D721Med (cell line): ENCODE data around the gene CYP3A7.
"Not testable (repeated sequence)": the region's sequence is repeated elsewhere in the genome, so short reads cannot be mapped to it uniquely, and the experiment has no call there.

ENCODE experiments used
- DNase-seq: peaks from one replicate; pipeline ENCODE4 v3.0.0; 2011; ENCODE audit warnings: low spot score; ENCODE audit not compliant: insufficient read length
- FAIRE-seq: peaks from 2 replicates; lab custom pipeline; 2011; peaks lifted over from hg19 to GRCh38; lab: Jason Lieb, UNC
- TF ChIP-seq, protein P1 (sequence below): IDR thresholded peaks from 2 replicates; pipeline ENCODE4 v1.5.1; 2012; ENCODE audit warnings: mild to moderate bottlenecking, control low read depth; ENCODE audit not compliant: insufficient read depth; ENCODE audit errors: missing control alignments

Gene CYP3A7

DNA sequence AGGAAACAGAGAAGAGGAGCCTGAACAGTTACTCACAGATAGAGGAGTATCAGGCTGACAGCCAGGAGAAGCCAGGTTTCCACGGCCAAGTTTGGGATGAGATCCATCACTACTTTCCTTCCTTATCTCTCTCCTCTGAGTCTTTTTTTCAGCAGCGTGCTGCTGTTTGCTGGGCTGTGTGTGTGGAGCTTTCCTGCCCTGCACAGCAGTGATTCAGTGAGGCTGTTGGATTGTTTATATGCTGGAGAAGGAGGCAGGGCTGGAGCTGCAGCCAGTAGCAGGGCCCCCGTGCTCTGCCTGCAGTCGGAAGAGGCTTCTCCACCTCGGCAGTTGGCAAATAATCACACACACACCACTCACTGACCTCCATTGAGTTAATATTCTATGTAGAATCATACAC, at the start of gene CYP3A7:
Gene CYP3A7, minus strand, starts transcription at position 210 of the 400 bp plus-strand sequence. Its CDS starts 103 bp downstream, at position 107.
- FAIRE-seq = no peak

DNA sequence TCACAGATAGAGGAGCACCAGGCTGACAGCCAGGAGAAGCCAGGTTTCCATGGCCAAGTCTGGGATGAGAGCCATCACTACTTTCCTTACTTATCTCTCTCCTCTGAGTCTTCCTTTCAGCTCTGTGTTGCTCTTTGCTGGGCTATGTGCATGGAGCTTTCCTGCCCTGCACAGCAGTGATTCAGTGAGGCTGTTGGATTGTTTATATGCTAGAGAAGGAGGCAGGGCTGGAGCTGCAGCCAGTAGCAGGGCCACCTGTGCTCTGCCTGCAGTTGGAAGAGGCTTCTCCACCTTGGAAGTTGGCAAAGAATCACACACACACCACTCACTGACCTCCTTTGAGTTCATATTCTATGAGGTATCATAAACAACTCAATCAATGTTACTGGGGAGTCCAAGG, 49.0 kb upstream of the CYP3A7 start, which contains the start of gene CYP3A4:
Gene CYP3A4, minus strand, starts transcription at position 178 of the 400 bp plus-strand sequence. Its CDS starts 103 bp downstream, at position 75.
- no peak for DNase-seq
- FAIRE-seq = no peak
- TF ChIP-seq, protein P1, sequence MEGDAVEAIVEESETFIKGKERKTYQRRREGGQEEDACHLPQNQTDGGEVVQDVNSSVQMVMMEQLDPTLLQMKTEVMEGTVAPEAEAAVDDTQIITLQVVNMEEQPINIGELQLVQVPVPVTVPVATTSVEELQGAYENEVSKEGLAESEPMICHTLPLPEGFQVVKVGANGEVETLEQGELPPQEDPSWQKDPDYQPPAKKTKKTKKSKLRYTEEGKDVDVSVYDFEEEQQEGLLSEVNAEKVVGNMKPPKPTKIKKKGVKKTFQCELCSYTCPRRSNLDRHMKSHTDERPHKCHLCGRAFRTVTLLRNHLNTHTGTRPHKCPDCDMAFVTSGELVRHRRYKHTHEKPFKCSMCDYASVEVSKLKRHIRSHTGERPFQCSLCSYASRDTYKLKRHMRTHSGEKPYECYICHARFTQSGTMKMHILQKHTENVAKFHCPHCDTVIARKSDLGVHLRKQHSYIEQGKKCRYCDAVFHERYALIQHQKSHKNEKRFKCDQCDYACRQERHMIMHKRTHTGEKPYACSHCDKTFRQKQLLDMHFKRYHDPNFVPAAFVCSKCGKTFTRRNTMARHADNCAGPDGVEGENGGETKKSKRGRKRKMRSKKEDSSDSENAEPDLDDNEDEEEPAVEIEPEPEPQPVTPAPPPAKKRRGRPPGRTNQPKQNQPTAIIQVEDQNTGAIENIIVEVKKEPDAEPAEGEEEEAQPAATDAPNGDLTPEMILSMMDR = no peak

More for the DNA sequence above, at the start of gene CYP3A7:
- TF ChIP-seq, protein P1 = no peak
- no peak for DNase-seq

DNA sequence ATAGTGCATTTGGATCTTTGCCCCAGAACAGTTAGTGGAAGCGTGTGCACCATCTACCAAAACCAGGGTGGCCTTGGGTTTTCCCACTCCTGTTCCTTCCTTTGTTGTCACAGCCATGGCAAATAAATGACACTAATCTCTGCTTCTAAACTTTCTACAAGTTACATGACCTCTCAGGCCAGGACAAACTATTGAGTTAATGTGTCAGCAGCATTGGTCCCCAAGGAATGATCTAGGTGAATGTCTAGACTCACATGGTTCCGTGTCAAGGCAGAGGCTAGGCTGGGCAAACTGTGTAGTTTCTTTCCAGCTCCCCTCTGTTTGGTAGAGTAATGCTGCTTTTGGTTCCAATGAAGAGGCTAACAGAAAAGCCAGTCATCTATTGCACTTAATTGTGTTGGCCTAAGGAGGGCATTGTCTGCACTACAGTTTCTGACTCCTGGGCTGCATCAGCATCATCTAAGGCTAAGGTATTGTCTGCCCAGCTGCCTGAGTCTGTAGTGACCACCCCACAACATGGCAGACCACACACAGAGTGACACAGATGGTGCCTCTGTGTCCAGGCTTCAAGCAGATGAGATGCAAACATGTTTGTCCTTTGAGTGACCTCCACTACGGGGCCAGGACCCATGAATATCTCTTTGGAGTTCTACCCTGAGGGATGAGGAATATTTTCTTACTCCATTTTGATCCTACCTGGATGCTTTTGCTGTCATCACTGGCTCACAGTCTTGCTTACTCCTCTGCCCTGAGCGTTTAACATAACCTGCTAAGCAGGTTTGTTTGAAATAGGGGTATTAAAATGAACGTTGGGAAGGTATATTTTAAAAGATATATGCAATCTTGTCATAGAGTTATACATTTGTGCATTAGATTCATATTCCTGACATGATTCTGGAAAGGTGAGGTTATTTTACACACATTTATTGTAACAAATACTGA, 47.3 kb upstream of the CYP3A7 start:
- FAIRE-seq = no peak
- TF ChIP-seq, protein P1 = no peak

DNA sequence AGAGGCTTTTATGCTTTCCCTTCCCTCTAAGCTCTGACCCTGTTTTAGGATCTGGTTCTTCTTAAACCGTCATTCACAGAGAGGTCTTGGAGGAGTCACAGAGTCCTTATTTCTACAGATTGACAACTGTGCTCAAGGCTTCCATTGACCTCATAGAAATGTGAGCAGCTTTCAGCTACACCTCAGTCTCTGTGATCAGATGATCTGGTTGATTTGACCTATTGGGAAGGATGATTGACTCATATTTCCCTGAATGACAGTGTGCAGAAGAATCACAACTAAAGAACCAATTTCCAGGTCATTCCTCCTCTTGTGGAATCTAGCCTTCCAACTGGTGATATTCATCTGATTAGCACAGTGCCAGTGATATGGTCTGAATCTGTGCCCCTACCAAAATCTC, 45.6 kb upstream of the CYP3A7 start:
- DNase-seq (no peak), FAIRE-seq (no peak)
- TF ChIP-seq, protein P1 = no peak

More for the DNA sequence above, 47.3 kb upstream of the CYP3A7 start:
- no peak for DNase-seq

DNA sequence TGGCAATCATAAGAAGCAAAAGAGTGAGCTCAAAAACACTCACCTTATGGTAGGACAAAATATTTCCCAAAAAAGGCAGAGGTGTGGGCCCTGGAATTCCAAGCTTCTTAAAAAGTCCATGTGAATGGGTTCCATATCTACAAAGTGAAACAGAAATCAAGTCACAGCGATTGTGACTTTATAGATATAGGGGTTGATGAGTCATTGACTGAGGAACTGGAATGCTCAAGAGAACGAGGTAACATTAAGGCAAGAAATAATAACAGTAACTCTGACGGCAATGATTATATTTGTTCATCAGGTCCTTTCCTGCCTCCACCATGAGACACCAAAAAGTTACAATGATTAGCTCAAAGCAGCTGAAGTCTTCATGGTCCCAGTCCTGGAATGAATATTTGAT, 45.0 kb upstream of the CYP3A7 start:
- FAIRE-seq (no peak), DNase-seq (no peak)
- TF ChIP-seq, protein P1 = no peak

DNA sequence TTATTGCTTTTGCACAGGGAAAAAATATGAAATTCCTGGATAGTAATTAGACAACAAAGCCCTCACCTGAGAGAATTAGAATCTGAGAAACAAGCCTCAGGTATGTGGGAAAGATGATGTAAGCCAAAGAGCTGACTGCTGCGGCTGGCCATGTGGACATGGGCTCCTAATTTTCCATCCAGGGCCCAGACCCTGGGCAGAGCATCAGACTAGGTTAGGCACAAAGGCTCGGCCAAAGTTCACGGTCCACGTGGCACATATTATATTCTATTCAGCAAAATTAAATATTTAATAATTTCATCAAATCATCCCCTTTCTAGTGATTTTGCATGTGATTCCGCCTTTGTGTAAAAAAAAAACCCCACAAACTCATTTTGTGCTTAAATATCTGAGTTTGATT, 43.9 kb upstream of the CYP3A7 start:
- TF ChIP-seq, protein P1 = no peak
- FAIRE-seq (no peak), DNase-seq (no peak)

DNA sequence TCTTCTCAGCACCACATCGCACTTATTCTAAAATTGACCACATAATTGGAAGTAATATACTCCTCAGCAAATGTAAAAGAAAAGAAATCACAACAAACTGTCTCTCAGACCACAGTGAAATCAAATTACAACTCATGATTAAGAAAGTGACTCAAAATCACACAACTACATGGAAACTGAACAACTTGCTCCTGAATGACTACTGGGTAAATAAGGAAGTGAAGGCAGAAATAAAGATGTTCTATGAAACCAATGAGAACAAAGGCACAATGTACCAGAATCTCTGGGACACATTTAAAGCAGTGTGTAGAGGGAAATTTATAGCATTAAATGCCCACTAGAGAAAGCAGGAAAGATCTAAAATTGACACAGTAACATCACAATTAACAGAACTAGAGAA, 38.4 kb upstream of the CYP3A7 start:
- FAIRE-seq, DNase-seq: not testable (repeated sequence)
